Stimulated activated CD8-positive, alpha-beta memory T cell treated with anti-CD3 and anti-CD28 coated beads, Interleukin-7, amount 100 ng/mL, for 1 hour (primary cell): ENCODE data around the gene TNFRSF11A.

Experiments
- DNase-seq, 2 donors: peaks; one replicate each; pipeline ENCODE4 v3.0.0-alpha.2; 2020; ENCODE audit warnings: low read depth in 2 of 2

The TNFRSF11A gene

DNA sequence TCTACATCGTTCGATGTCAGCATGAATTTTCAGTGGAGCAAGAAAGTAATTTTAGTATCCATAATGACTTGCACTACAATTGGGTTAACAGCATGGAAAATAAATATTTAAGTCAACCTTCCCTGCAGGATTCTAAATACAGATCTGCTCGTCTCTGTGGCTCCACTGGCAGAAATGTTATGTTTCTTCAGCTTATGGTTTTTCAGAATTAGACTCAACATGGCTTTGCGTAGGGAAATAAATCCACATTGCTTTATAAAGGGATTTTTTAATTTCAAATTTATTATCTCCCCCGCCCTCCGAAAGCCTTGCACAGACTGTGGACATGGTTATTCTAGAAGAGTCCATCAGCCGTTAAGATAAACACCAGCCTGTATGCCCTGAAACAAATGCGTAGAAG, 18.2 kb downstream of the TNFRSF11A start:
- no peak for DNase-seq

DNA sequence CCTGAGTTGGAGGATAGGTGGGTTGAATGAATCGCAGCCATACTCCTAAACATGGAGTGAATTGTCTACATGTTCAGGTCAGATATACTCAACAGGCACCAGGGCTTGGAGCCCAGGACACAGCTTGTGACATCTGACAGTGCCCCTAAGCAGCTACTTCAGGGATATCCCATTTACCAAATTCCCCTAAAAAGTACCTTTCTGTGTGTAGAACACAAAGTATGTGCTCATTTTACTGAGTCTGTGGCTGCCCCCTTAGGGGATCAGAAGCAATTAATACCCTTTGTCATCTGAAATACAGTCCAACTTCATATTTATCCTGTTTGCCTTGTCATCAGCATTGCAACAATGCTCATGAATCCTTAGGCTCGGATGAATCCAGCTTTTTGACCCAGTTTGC, 20.8 kb downstream of the TNFRSF11A start:
- no peak for DNase-seq

DNA sequence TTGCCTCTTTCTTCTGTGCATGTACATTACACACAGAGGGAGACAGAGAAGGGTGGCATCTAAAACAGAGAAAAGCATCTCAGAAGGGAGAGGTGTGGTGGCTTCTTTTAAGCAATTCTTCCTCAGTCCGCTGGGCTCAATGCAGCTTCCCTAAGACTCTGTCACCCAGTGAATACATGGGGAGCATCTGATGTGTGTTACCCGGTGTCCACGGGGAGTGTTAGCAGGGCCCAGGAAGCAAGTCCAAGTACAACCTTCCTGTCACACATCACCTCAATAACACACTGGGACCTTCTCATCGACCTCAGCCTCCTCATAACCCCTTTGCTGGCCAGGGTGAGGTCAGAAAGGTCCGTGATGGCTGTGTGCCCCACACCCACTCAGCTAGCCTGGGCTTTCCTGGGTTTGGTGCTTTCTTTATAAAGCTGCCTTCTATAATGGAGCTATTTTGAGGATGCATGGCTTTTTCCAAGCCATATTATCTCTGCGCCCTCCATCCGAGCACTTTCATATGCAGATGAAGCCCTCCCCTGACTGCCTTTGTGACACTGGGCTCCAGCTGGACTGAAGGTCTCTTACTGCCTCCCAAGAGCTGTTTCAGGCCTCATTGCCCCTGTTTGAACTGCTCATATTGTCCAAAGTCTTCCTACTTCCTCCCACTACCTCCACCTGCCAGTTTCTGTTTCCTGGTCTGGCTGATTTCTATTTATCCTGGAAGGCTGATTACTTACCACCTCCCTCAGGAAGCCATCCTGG, 21.4 kb downstream of the TNFRSF11A start:
- DNase-seq: no peak

DNA sequence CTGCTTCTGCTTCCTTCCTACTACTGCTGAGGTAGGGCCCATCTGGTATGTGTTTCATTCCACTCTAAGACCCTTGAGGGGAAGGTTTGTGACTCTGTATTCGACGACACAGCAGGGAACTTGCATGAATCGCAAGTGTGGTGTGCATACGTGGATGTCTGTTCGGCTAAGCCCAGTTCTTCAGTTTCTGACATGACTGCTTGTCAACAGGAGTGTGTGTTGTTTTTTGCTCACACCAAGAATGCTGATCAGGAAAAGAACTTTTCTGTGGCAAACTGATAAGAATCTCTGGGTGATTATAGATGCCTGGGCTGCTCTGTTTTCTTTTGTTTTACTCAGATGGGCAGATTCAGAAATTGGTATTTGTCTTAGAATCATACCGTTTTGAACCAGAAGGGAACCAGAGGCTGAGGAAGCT, 22.0 kb downstream of the TNFRSF11A start:
- no peak for DNase-seq

DNA sequence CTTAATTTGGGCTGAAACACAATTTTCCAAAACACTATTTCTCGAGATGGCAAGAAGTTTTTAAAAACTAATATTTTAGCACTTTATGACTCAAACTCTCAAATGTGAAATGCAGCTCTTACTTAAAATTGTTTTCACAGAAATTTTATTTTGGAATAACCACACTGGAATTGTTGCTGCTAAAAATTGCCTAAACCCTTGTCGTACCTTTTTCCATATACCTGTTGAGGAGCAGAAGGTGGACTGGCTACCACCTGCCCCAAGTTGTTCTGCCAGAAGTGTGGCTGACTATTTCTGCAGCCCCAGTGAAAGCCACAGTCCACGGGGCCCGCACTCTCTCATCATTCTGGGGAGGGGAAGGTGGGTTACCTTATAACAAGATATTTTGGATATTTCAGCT, 23.4 kb downstream of the TNFRSF11A start:
- no peak for DNase-seq

DNA sequence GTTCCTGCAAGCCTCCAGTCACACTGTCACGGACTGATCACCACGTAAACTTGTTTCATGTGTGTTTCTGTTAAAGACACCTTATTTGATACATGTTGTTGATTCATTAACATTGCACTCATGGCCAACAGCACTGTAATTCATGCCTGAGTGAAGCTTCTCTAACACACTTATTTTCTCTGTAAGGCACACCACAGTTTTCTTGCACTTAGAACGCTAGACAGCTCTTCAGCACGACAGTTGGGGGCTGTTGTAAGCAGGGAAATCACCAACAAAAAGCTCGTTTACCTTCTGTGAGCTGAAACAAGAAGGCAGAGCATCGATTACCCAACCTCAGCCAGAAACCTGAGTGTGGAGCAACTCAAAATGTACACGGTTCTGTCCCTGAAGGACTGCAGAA, 28.1 kb downstream of the TNFRSF11A start:
- DNase-seq: no peak

DNA sequence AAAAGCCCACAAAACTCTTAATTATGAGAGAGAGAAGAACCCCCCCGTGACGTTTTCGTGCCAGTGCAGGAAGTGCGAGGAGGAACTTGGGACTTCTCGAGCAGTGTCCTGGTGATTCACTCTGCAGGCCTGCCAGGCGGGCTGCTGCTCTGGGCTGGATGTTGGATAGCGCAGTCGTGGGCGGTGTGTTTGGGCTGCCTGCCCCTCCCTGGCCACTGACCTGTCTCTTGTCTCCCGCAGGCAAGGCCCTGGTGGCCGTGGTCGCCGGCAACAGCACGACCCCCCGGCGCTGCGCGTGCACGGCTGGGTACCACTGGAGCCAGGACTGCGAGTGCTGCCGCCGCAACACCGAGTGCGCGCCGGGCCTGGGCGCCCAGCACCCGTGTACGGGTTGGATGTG, 29.0 kb downstream of the TNFRSF11A start:
- no peak for DNase-seq

DNA sequence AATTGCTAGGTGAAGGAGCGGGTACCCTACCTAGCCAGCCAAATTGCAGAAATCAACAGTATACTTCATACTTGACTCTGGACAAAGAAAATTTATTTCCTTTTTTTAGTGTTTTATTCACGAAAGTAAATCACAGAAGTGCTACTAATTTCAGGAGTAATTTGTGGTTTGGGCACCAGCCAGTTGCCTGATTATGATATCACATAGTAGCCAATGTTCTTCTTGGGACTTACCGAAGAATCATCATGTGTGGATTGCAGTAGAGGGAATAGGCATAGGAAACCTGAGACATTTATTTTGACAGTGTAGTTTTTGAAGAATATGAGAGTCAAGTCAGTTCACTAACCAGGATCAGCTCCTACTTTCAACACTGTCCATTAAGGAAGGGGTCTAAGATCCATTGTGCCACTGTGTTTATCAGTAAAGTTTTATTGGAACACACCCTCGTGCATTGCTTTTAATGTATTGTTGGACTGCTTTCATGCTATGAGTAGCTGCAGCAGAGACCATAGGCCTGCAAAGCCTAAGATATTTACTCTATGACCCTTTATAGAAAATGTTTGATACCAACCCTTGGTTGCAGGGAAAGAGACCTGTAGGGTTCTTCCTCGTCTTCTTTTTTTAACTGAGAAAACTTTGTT, 32.1 kb downstream of the TNFRSF11A start:
- no peak for DNase-seq

DNA sequence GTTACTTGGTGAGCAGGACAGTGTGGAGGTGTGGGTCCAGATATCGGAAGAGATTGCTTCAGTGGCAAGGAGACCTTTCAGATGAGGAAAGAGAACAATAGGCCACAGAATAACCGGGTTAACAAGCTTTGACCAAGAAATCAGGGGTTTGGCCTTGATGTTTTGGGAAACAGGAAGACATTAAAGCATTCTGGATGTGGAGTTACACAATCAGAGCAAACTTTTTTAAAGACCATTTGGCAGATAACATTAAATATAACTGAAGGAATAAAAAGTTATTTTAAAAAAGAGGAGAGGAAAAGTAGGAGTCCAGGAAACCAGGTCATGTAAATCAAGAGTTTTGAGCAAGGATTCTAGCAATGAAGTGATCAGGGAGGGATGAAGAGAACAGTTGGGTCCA, 35.7 kb downstream of the TNFRSF11A start:
- DNase-seq: no peak

DNA sequence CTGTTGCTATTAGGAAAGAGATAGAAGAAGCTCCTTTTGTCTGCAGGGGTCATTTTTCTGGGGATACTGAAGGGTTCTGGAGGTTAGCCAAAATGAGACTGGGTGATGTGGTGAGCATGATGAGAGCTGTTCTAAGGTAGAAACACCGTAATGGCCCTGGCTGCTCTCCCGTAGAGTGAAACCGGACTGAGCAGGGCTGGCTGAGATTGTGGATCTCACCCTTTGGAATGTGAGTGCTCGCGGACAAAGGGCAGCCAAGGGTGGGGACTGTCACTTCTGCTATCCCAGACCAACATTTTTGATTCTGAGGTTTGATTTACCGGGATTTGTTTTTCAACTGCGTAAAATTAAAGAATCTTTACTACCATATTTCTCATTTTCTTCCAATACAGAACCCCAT, 36.2 kb downstream of the TNFRSF11A start:
- no peak for DNase-seq

DNA sequence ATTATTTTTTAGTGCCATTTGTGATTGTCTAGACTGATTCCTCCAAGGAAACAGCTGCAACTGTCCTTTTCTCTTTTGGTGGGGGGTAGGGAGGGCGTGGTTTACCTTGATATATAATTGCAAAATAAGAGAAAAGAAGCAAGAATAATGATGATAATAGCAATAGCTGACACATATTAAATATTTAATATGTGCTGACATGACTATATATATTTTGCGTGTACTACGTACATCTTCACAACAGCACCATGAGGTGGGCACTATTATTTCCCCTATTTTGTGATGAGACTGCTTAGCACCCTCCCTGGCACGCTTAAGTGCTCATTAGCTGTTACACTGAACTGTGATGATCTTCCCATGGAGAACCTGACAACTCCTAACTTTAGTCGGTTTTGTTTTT, 39.4 kb downstream of the TNFRSF11A start:
- no peak for DNase-seq

DNA sequence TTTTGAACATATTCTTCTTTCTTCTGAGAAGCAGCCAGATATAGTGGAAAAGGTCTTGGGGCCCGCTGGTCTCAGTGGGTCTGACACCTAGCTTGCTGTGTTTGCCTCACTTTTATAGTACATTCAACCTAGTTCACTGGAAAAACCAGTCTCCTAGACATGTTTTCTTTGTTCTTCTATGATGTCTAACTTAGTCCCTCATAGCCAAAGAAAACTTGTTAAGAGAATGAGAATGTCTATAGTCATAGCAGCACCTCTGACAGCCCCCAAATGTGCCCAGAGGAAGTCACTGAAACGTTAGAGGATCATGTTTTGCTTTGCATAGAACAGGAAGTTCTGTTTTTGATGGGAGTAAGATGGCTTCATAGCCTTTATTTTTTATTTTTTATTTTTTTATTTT, 40.3 kb downstream of the TNFRSF11A start:
- no peak for DNase-seq

DNA sequence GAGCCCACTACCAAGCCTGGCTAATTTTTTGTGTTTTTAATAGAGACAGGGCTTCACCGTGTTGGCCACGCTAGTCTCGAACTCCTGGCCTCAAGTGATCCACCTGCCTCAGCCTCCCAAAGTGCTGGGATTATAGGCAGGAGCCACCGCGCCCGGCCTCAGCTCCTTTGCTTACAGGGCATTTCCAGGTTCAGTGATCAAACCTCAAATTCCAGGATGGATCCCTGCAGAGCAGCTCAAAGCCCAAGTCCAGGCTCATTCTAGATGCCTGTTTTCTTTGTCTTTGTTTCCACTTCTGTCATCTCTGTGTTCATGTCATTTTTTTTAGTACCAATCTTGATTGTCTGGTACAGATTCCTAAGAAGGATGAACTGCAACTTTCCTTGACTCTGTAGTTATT, 41.9 kb downstream of the TNFRSF11A start:
- DNase-seq: no peak

DNA sequence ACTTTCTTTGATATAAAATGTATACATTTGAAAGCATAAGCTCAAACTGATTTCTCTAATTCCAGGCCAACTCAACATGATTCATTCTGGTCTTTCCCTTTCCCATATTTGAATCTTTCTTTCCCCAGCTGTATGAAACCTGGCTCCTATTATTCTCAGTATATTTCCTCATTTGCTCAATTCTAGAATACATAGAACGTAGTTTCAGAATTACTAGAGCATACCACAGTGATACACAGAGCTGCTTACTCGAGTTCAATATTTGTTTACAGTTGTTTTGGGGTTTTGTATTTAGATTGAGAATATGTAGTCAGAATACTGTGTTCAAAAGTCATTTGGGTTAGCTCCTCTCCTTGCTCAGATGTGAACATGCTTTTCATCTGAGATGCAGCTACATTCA, 43.0 kb downstream of the TNFRSF11A start:
- no peak for DNase-seq

DNA sequence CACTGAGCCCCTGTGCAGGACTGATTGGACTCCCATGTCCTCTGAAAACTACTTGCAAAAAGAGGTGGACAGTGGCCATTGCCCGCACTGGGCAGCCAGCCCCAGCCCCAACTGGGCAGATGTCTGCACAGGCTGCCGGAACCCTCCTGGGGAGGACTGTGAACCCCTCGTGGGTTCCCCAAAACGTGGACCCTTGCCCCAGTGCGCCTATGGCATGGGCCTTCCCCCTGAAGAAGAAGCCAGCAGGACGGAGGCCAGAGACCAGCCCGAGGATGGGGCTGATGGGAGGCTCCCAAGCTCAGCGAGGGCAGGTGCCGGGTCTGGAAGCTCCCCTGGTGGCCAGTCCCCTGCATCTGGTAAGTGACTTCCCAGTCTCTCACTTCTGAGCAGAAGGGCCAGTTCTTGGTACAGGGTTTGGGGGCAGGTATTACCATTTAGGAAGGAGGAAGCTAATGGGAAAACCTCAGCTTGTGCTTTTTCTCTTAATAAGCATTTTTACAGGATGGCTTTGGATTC, 44.1 kb downstream of the TNFRSF11A start:
- DNase-seq: no peak

DNA sequence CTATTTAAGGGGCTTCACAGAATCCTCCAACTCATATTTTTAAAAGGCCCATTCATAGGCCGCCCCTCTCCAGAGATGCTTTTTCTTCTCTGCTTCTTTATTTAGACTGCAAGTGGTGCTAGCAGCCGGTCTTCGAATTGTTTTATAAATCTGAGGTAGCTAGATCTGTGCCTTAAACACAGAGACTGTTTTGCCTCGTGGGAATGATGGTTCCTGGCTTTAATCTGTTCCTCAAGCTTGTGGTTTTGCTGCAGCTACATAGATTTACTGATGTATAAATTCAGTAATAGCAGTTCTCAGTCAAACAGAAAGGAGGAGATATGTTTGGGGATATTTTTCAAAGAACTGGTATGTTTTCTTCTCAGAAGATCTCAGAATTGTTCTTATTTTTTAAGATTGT, 45.3 kb downstream of the TNFRSF11A start:
- DNase-seq: no peak

DNA sequence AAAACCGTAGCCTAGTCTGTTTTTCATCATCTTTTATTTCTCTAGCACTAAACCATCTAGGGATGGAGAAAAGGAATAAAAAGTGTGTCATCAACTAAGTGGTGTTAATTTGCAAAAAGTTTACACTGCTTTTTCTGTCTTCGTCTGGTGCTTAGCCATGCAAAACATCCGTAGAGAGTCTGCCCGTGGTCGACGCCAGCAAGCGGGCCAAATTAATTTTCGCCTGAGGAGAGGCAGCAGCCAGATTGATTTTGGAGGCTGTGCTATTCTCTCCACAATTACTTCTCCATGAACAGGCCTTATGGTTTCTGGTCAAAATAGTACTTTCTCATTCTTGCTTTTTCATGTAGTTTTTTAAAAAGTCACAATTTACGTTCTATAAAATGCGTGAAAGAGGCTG, 46.3 kb downstream of the TNFRSF11A start:
- no peak for DNase-seq

DNA sequence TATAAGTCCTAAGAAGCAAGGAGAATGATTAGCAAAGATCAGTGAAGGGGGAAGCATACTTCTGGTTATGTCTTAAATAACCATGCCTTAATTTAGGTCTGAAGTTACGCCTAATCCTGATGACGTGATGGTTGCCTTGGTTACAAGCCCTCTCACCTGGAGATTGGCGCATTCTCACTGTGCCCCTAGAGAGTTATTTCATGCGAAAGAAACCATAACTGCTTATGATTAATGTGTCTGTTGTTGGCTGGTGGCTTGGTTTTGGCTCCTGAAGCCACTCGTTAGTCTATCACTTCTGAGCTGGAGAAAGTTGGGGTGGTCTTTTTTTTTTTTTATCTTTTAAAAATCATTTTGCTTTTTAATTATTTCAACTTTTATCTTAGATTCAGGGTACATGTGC, 47.0 kb downstream of the TNFRSF11A start:
- DNase-seq: no peak

DNA sequence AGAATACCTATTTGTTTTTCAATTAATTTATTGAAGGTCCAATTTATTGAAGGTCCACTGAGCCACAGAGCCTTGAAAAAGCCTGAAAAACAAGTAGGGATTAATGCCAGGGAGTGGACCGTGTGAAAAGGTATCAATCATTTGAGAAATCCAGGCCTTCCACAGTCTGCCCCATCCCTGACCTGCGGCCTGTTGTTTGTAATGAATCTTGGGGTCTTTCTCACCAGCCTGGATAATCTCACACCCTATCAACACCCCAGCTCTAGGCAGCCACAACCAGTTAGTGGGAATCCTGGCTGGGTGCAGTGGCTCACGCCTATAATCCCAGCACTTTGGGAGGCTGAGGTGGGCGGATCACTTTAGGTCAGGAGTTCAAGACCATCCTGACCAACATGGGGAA, 47.8 kb downstream of the TNFRSF11A start:
- DNase-seq: no peak

DNA sequence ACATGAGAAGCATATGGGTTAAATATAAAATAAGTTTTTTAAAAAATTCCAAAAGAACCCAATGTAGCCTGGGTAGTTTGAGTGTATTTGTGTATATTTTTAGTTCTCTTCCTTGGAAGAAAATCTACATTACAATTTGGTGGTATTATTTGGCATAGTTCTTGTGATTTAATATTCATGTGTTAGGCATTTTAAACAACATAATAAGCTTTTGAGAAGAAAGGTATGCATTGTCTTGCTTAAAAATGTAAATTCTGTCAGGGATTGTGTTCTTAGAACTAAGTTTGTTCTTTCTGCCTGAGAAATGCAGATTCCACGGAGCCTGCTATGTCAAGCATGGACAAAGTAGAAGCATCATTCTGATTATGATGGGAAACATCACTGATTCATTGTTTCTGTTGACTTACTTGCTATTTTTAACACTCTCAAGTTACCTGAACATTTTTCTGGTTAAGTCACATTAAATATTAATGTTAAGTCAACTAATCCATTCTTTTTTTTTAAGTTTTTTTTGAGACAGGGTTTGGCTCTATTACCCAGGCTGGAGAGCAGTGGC, 49.4 kb downstream of the TNFRSF11A start:
- DNase-seq: no peak

DNA sequence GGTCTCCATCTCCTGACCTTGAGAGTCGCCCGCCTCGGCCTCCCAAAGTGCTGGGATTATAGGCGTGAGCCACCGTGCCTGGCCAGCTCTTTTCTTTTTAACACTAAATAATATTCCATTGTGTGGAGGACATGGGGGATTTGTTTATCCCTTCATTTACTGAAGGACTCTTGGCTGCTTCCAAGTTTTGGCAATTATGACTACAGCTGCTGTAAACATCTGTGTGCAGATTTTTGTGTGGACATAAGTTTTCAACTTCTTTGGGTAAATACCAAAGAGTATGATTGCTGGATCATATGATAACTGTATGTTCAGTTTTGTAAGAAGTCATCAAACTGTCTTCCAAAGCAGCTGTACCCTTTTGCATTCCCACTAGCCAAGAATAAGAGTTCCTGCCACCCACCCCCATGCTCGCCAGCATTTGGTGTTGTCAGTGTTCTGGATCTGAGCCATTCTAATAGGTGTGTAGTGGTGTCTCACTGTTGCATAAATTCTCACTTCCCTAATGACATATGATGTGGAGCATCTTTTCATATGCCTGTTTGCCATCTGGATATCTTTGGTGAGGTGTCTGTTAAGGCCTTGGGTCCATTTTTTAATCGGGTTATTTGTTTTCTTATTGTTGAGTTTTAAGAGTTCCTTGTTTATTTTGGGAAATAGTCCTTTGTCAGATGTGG, 52.2 kb downstream of the TNFRSF11A start:
- no peak for DNase-seq

DNA sequence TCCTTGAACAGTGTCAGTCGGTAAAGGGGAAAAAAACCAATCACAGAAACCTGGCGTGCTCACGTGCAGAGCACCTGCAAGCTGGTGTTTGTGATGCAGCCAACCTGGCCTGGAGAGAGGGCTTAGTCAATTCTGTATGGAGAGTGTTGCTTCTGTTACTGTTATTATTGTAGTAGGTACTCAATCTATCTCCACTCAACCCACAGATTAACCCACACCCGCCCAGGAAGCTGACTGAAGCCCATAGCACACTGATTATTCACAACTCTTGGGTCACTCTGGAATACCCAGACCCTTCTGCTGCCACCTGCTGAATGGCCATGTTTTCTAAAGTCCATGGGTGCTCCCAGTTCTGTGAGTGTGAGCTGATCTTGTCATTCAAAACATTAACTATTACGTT, 53.9 kb downstream of the TNFRSF11A start:
- no peak for DNase-seq

DNA sequence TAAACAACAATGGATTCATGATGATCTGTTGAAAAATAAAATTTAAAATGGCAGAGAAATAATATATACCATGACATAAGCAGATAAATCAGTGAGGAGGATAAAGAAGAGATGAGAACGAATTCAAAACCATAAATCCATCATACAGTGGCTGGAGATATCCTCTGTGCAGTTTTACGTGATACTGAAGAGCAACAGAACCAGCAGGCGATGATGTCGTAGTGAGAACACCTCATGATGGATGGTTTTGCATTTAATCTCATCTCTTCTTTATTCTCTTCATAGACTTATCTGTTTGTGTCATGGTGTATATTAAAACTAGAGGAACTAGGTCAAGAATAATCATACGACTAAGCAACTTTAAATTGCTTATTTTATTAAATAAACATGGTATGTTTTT, 56.3 kb downstream of the TNFRSF11A start:
- DNase-seq: no peak
